HT-29 (cell line): Measurements from ENCODE around the gene SLC47A2. TPM values are rescaled to one million over a fixed set of nuclear protein-coding genes. Genes with fewer than 3 reads are reported as not detected.

Experiments used
- DNase-seq: peaks from one replicate; pipeline ENCODE4 v3.0.0-alpha.2; 2015; ENCODE audit warnings: low spot score
- small RNA-seq: library from RNA; depleted of rRNA; stranded (forward); fragments of <200 nt; gene quantifications from one replicate; pipeline ENCODE3, GENCODE V24; 2014
- total RNA-seq: library from RNA; depleted of rRNA; stranded (reverse); fragments of >200 nt; shearing (Covaris generic); gene quantifications from 2 replicates; pipeline ENCODE4 v1.2.3, GENCODE V29; 2014; rRNA removed

Gene SLC47A2
- total RNA-seq, 1 experiment from 2014 or later: 0.05 TPM

- peak; percentile 41 for DNase-seq
Observed at GRCh38 chr17:19646788-19647696, 69.3 kb downstream of the SLC47A2 start.

GRCh38 chr17:19645734-19646201 lies 70.6 kb downstream of the SLC47A2 start:
- peak; percentile 23 for DNase-seq

GRCh38 chr17:19644493-19645210 lies 71.7 kb downstream of the SLC47A2 start:
- DNase-seq: no peak

- no peak for DNase-seq
Observed at GRCh38 chr17:19642373-19642893, 74.0 kb downstream of the SLC47A2 start.

- DNase-seq: no peak
Observed at GRCh38 chr17:19641687-19642372, 74.6 kb downstream of the SLC47A2 start.

- DNase-seq: no peak
Observed at GRCh38 chr17:19631905-19632304, 84.5 kb downstream of the SLC47A2 start.

GRCh38 chr17:19630661-19631060 lies 85.7 kb downstream of the SLC47A2 start:
- no peak for DNase-seq

- no peak for DNase-seq
Observed at GRCh38 chr17:19630035-19630434, 86.3 kb downstream of the SLC47A2 start.

GRCh38 chr17:19629449-19629848 lies 86.9 kb downstream of the SLC47A2 start:
- DNase-seq: no peak

Small RNAs within 50 kb of the gene (small RNA-seq; reads per million reads assigned to genes)
- not detected for gene RF00322

Other genes starting within 250 kb of the SLC47A2 start
- gene SLC47A1, start 182.7 kb downstream of the SLC47A2 start, total RNA-seq: not detected in 2 replicates
- gene ALDH3A2, start 67.8 kb downstream of the SLC47A2 start, total RNA-seq: 86.4 and 101 TPM in 2 replicates
- gene ALDH3A1, start 31.7 kb upstream of the SLC47A2 start, total RNA-seq: 20.0 and 37.7 TPM in 2 replicates
- 0.13 and 1.5 TPM in 2 replicates for gene ULK2, start 151.4 kb upstream of the SLC47A2 start, total RNA-seq